GM12878 (cell line): Measurements from ENCODE around the gene XYLB. TPM values are rescaled to one million over a fixed set of nuclear protein-coding genes. Genes with fewer than 3 reads are reported as not detected.
"Not testable (repeated sequence)": the region's sequence is repeated elsewhere in the genome, so short reads cannot be mapped to it uniquely, and the experiment has no call there.

Source experiments
- ATAC-seq: fragments of 200-7000 bp; cut with Tn5 transposase; 3 replicates; pipeline ENCODE4 v1.9.1; 2020; ENCODE audit warnings: mild to moderate bottlenecking, moderate library complexity
- BruUV-seq: library from RNA; stranded (reverse); fragments of 400-500 nt; replicated peaks from 2 replicates; lab custom pipeline; 2021; lab: Mats Ljungman, UMichigan
- CTCF ChIA-PET: fragments of 300-600 bp; sonication (Branson Sonifier 250); formaldehyde crosslinking; extraction: SDS; loops from one replicate; lab custom pipeline; 2021; ENCODE audit warnings: inconsistent platforms; lab: Yijun Ruan, JAX
- POLR2A ChIA-PET: fragments of 350-600 bp; formaldehyde crosslinking; extraction: SDS; loops from one replicate; lab custom pipeline; 2021; ENCODE audit warnings: inconsistent platforms; lab: Charles Lee
- RAD21 ChIA-PET: fragments of 300-600 bp; sonication (Branson Sonifier 250); formaldehyde crosslinking; loops from one replicate; lab custom pipeline; 2023; ENCODE audit warnings: antibody characterized with exemption; ENCODE audit not compliant: unreplicated experiment; lab: Charles Lee
- SMC1A ChIA-PET: fragments of 300-600 bp; sonication (Branson Sonifier 250); formaldehyde crosslinking; loops from one replicate; lab custom pipeline; 2023; ENCODE audit not compliant: unreplicated experiment, uncharacterized antibody; lab: Charles Lee
- DNase-seq: peaks from one replicate; pipeline ENCODE4 v3.0.0-alpha.2; 2011; ENCODE audit warnings: low read depth, low spot score
- FAIRE-seq: peaks from 3 replicates; lab custom pipeline; 2011; peaks lifted over from hg19 to GRCh38; lab: Jason Lieb, UNC
- H2AFZ ChIP-seq: 2 replicates; pipeline ENCODE4 v1.6.0; 2011; ENCODE audit warnings: low read depth, low read length, control low read depth; ENCODE audit not compliant: control insufficient read depth
- H3K27ac ChIP-seq: 2 replicates; pipeline ENCODE4 v1.5.1; 2011; ENCODE audit warnings: control low read depth; ENCODE audit not compliant: control insufficient read depth, insufficient read depth
- H3K27me3 ChIP-seq, 2 experiments: replicated peaks in 1 of 2; 2 replicates each; pipeline versions ENCODE4 v1.6.0 to v1.6.1; 2011; ENCODE audit warnings: low read length in 1 of 2; ENCODE audit not compliant: control insufficient read depth in 2 of 2, insufficient read depth in 2 of 2
- H3K36me3 ChIP-seq, 2 experiments: 2 replicates each; pipeline ENCODE4 v1.5.1; 2011; ENCODE audit warnings: low read length in 1 of 2; ENCODE audit not compliant: control insufficient read depth in 2 of 2, insufficient read depth in 2 of 2
- H3K4me1 ChIP-seq: 2 replicates; pipeline ENCODE4 v1.6.1; 2011; ENCODE audit warnings: mild to moderate bottlenecking, low read length, moderate library complexity, mixed read lengths; ENCODE audit not compliant: control insufficient read depth, insufficient read depth
- H3K4me2 ChIP-seq: 2 replicates; pipeline ENCODE4 v1.6.0; 2011; ENCODE audit warnings: control low read depth; ENCODE audit not compliant: control insufficient read depth, insufficient read depth
- H3K4me3 ChIP-seq: fragments of 200-600 bp; sonication (generic); 2 replicates; pipeline ENCODE4 v1.5.1; 2016
- H3K79me2 ChIP-seq: 2 replicates; pipeline ENCODE4 v1.6.0; 2011; ENCODE audit warnings: low read length; ENCODE audit not compliant: control insufficient read depth, insufficient read depth
- H3K9ac ChIP-seq: 2 replicates; pipeline ENCODE4 v1.8.0; 2011; ENCODE audit warnings: low read length, control low read depth, mixed read lengths; ENCODE audit not compliant: control insufficient read depth, insufficient read depth
- H3K9me3 ChIP-seq: replicated peaks from 3 replicates; pipeline ENCODE4 v1.5.1; 2011; ENCODE audit warnings: mild to moderate bottlenecking, low read length; ENCODE audit not compliant: control insufficient read depth, insufficient read depth
- H4K20me1 ChIP-seq: 2 replicates; pipeline ENCODE4 v1.6.0; 2011; ENCODE audit not compliant: control insufficient read depth, insufficient read depth
- CBX5 ChIP-seq: sonication (generic); IDR thresholded peaks from 2 replicates; pipeline ENCODE4 v1.6.1; 2016; ENCODE audit warnings: low read depth, moderate library complexity, mild to moderate bottlenecking, inconsistent platforms
- WGBS: methylation state at CpG from one replicate; pipeline ENCODE4 v1.1.6; 2016; ENCODE audit warnings: low lambda C conversion rate; ENCODE audit not compliant: insufficient replicate concordance, insufficient coverage; ENCODE audit errors: missing lambda C conversion rate; 5-methylcytosine and 5-hydroxymethylcytosine counted together
- in situ Hi-C: fragments of 300-500 bp; cut with MboI; formaldehyde crosslinking; loops from 9 replicates; pipeline ENCODE4 v1.14.3; 2018; ENCODE audit warnings: mixed read lengths
- intact Hi-C: fragments of 100-400 bp; cut with micrococcal nuclease; formaldehyde crosslinking; loops from one replicate; pipeline ENCODE4 v1.14.2; 2022; ENCODE audit not compliant: unreplicated experiment
- polyA plus RNA-seq, 11 experiments: library from polyadenylated mRNA; depleted of rRNA in 4 of 11; unstranded in 6 of 11; stranded (reverse) in 5 of 11; fragments of >200 nt; fragmentation: Nextera tagmentation in 4 of 11; fragmentation: Illumina TruSeq in 1 of 11; extraction: Ambion mirVana in 4 of 11; extraction: Trizol in 1 of 11; gene quantifications; 1 replicate in 1 of 11; 2 replicates in 10 of 11; pipeline versions ENCODE4 v1.2.1 to v1.2.3, GENCODE V29; 2011 to 2016; ENCODE audit warnings: inconsistent platforms in 2 of 11, missing spikeins in 2 of 11, low read depth in 1 of 11
- total RNA-seq, 4 experiments: library from RNA; depleted of rRNA in 3 of 4; stranded (reverse); fragments of >200 nt in 3 of 4; fragmentation: Illumina TruSeq in 1 of 4; extraction: Trizol in 1 of 4; gene quantifications; 2 replicates each; pipeline versions ENCODE4 v1.2.1 to v1.2.3, GENCODE V29; 2013 to 2021

The XYLB gene
- total and polyA plus RNA-seq, 10 of the 15 experiments (the other 5 are each of a cell fraction or from before 2014, with no cell fraction given) = 0.60 to 6.1 (median 3.5) TPM

DNA sequence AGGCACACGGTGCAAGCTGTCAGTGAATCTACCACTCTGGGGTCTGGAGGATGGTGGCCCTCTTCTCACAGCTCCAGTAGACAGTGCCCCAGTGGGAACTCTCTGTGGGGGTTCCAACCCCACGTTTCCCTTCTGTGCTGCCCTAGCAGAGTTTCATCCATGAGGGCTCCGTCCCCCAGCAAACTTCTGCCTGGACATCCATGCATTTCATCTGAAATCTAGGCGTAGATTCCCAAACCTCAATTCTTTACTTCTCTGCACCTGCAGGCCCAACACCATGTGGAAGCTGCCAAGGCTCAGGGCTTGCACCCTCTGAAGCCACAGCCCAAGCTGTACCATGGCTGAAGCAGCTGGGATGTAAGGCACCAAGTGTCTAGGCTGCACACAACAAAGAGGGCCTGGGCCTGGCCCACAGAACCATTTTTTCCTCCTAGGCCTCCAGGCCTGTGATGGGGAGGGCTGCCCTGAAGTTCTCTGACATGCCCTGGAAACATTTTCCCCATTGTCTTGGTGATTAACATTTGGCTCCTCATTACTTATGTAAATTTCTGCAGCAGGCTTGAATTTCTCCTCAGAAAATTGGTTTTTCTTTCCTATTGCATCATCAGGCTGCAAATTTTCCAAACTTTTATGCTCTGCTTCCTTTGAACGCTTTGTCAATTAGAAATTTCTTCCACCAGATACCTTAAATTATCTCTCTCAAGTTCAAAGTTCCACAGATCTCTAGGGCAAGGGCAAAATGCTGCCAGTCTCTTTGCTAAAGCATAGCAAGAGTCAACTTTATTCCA lies 86.5 kb downstream of the XYLB start:
- FAIRE-seq, POLR2A ChIA-PET, intact Hi-C loops, H3K27ac ChIP-seq, CTCF ChIA-PET, H3K9ac ChIP-seq, H3K27me3 ChIP-seq, RAD21 ChIA-PET, ATAC-seq, H3K79me2 ChIP-seq, H4K20me1 ChIP-seq, H2AFZ ChIP-seq, H3K36me3 ChIP-seq, H3K4me2 ChIP-seq, BruUV-seq, SMC1A ChIA-PET, H3K4me1 ChIP-seq, H3K9me3 ChIP-seq, H3K4me3 ChIP-seq, in situ Hi-C loops, DNase-seq: not testable (repeated sequence)
- TF ChIP-seq CBX5 = peak; percentile 90; the same call in 1 of the 2 replicates
- WGBS = 33% methylated on average over 5 of the region's 5 CpGs

- SMC1A ChIA-PET, H3K9me3 ChIP-seq, H3K4me1 ChIP-seq, H3K36me3 ChIP-seq, DNase-seq, H4K20me1 ChIP-seq, H3K79me2 ChIP-seq, CTCF ChIA-PET, H3K4me3 ChIP-seq, in situ Hi-C loops, H3K9ac ChIP-seq, FAIRE-seq, H2AFZ ChIP-seq, H3K27me3 ChIP-seq, intact Hi-C loops, POLR2A ChIA-PET, H3K27ac ChIP-seq, RAD21 ChIA-PET, H3K4me2 ChIP-seq, BruUV-seq, ATAC-seq: not testable (repeated sequence)
- WGBS = 0% methylated on average over 2 of the region's 2 CpGs
Observed at GRCh38 chr3:38433661-38434060, 87.1 kb downstream of the XYLB start.
